GM21529 (cell line): ENCODE data around the gene GULP1.

Experiments
- ATAC-seq: cut with Tn5 transposase; IDR thresholded peaks from one replicate; pipeline ENCODE4 v1.9.1; 2021; ENCODE audit not compliant: unreplicated experiment

The GULP1 gene

GRCh38 chr2:188414869-188415753 lies 123.4 kb downstream of the GULP1 start:
- no peak for ATAC-seq

- ATAC-seq, result peak; percentile 41
Measured at GRCh38 chr2:188415754-188416083, 124.0 kb downstream of the GULP1 start.

GRCh38 chr2:188416367-188416766 lies 124.7 kb downstream of the GULP1 start:
- ATAC-seq, result no peak

- ATAC-seq, result no peak
Measured at GRCh38 chr2:188422726-188423125, 131.1 kb downstream of the GULP1 start.

GRCh38 chr2:188425266-188425665 lies 133.6 kb downstream of the GULP1 start:
- no peak for ATAC-seq

- no peak for ATAC-seq
Measured at GRCh38 chr2:188426121-188426520, 134.4 kb downstream of the GULP1 start.

GRCh38 chr2:188430705-188431104 lies 139.0 kb downstream of the GULP1 start:
- ATAC-seq, result no peak

- ATAC-seq, result no peak
Measured at GRCh38 chr2:188434018-188434417, 142.3 kb downstream of the GULP1 start.

- ATAC-seq, result no peak
Measured at GRCh38 chr2:188435115-188435514, 143.4 kb downstream of the GULP1 start.

GRCh38 chr2:188437537-188437936 lies 145.9 kb downstream of the GULP1 start:
- ATAC-seq, result no peak

GRCh38 chr2:188439986-188440385 lies 148.3 kb downstream of the GULP1 start:
- no peak for ATAC-seq

- no peak for ATAC-seq
Measured at GRCh38 chr2:188440849-188441248, 149.2 kb downstream of the GULP1 start.

- no peak for ATAC-seq
Measured at GRCh38 chr2:188441288-188441947, 149.7 kb downstream of the GULP1 start.

- ATAC-seq, result no peak
Measured at GRCh38 chr2:188443207-188443606, 151.5 kb downstream of the GULP1 start.

- ATAC-seq, result no peak
Measured at GRCh38 chr2:188444106-188444835, 152.6 kb downstream of the GULP1 start.

- ATAC-seq, result no peak
Measured at GRCh38 chr2:188449561-188449960, 157.9 kb downstream of the GULP1 start.

- ATAC-seq, result no peak
Measured at GRCh38 chr2:188449971-188450370, 158.3 kb downstream of the GULP1 start.

GRCh38 chr2:188450732-188451483 lies 159.2 kb downstream of the GULP1 start:
- no peak for ATAC-seq

GRCh38 chr2:188452084-188452483 lies 160.4 kb downstream of the GULP1 start:
- ATAC-seq, result no peak

- no peak for ATAC-seq
Measured at GRCh38 chr2:188456114-188456909, 164.6 kb downstream of the GULP1 start.
